ENCODE results near the gene HECTD4.

Gene HECTD4

GRCh38 chr12:112176321-112177010, 205.8 kb downstream of the HECTD4 start:
- DNase-seq (ENCODE audit: low read depth) = no peak

GRCh38 chr12:112175361-112176155, 206.7 kb downstream of the HECTD4 start:
- DNase-seq (ENCODE audit: low read depth) = no peak

GRCh38 chr12:112172556-112173324, 209.5 kb downstream of the HECTD4 start:
- no peak for DNase-seq (ENCODE audit: low read depth)

GRCh38 chr12:112170971-112171596, 211.1 kb downstream of the HECTD4 start:
- DNase-seq (ENCODE audit: low read depth) = no peak

GRCh38 chr12:112170376-112170775, 211.9 kb downstream of the HECTD4 start:
- no peak for DNase-seq (ENCODE audit: low read depth)

- no peak for DNase-seq (ENCODE audit: low read depth)
Measured at GRCh38 chr12:112169966-112170365, 212.3 kb downstream of the HECTD4 start.

- DNase-seq (ENCODE audit: low read depth) = no peak
Measured at GRCh38 chr12:112169161-112169872, 212.9 kb downstream of the HECTD4 start.

- DNase-seq (ENCODE audit: low read depth) = no peak
Measured at GRCh38 chr12:112168561-112168971, 213.7 kb downstream of the HECTD4 start.

GRCh38 chr12:112167718-112168525, 214.3 kb downstream of the HECTD4 start:
- no peak for DNase-seq (ENCODE audit: low read depth)

GRCh38 chr12:112167031-112167461, 215.2 kb downstream of the HECTD4 start:
- no peak for DNase-seq (ENCODE audit: low read depth)

- no peak for DNase-seq (ENCODE audit: low read depth)
Measured at GRCh38 chr12:112166051-112167015, 215.9 kb downstream of the HECTD4 start.

GRCh38 chr12:112165624-112166023, 216.6 kb downstream of the HECTD4 start:
- no peak for DNase-seq (ENCODE audit: low read depth)

GRCh38 chr12:112164011-112164660, 218.1 kb downstream of the HECTD4 start:
- no peak for DNase-seq (ENCODE audit: low read depth)

- DNase-seq (ENCODE audit: low read depth) = no peak
Measured at GRCh38 chr12:112163471-112163991, 218.7 kb downstream of the HECTD4 start.

GRCh38 chr12:112163056-112163455, 219.2 kb downstream of the HECTD4 start:
- DNase-seq (ENCODE audit: low read depth) = no peak

- DNase-seq (ENCODE audit: low read depth) = no peak
Measured at GRCh38 chr12:112162241-112162790, 219.9 kb downstream of the HECTD4 start.

GRCh38 chr12:112161711-112162110, 220.5 kb downstream of the HECTD4 start:
- DNase-seq (ENCODE audit: low read depth) = no peak

GRCh38 chr12:112160611-112161010, 221.6 kb downstream of the HECTD4 start:
- no peak for DNase-seq (ENCODE audit: low read depth)
